ENCODE measurements around the gene C19orf47. TPM values are rescaled to one million over a fixed set of nuclear protein-coding genes. Genes with fewer than 3 reads are reported as not detected.

The C19orf47 gene
- total and polyA plus RNA-seq, 2 donors (not counting 3 experiments of a cell fraction or from before 2014, with no cell fraction given): 16.4 to 27.0 TPM

DNA sequence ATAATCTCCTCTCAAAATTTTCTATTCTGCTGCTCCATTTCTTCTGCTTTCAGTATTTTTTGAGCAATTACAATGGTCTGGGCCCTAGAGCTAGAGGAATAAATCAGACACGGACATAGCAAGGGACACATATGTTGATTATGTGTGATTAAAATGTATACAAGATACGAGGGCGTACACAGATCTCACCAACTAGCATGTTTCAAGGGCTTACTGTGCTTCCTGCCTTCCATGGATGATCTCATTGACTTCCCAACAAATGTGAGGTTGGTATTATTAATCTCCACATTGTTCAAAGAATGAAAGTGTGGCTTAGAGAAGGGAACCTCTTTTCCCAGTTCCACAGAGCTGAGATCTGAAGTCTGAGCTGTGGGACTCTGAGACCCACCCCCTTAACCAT is 9.4 kb upstream of the C19orf47 start:
- Histone ChIP-seq H3K4me3 (replicated peaks in 1 of 3; ENCODE audit: insufficient read depth in 1 of 3, low read depth in 1 of 3, low read length in 3 of 3) (no peak overlapping the region), H3K27ac (ENCODE audit: insufficient read depth, low read depth, low read length) (peak overlapping the region; percentile 29), H3K4me2 (ENCODE audit: insufficient read depth, low read length) (no peak overlapping the region), H3K9me3 (replicated peaks; ENCODE audit: control insufficient read depth, insufficient read depth, low read length) (no peaks in the 10 kb centered on the region), H3K79me2 (ENCODE audit: control insufficient read depth, insufficient read depth, low read length) (peaks cover 7% of the 10 kb centered on the region), H3K9me1 (replicated peaks; ENCODE audit: control insufficient read depth, extremely low read depth, insufficient read depth, low read length) (no peaks in the 10 kb centered on the region), H3K9ac (replicated peaks; ENCODE audit: extremely low read depth, insufficient read depth, low read length) (peak overlapping the region; percentile 19), H3K36me3 (ENCODE audit: control insufficient read depth in 2 of 2, extremely low read depth in 1 of 2, insufficient read depth in 2 of 2, low read length in 2 of 2) (no peaks in the 10 kb centered on the region), H3K27me3 (ENCODE audit: control insufficient read depth in 2 of 2, insufficient read depth in 2 of 2, low read length in 2 of 2) (no peaks in the 10 kb centered on the region), H4K20me1 (replicated peaks; ENCODE audit: control insufficient read depth, extremely low read depth, insufficient read depth, low read length) (no peaks in the 10 kb centered on the region), H2AFZ (ENCODE audit: low read depth, low read length) (no peak overlapping the region), H3K4me1 (ENCODE audit: control insufficient read depth, extremely low read depth, insufficient read depth, low read length) (peaks cover 4% of the 10 kb centered on the region)
- TF ChIP-seq, protein P1, sequence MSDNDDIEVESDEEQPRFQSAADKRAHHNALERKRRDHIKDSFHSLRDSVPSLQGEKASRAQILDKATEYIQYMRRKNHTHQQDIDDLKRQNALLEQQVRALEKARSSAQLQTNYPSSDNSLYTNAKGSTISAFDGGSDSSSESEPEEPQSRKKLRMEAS (IDR thresholded peaks at IDR 0.05; ENCODE audit: insufficient read depth, insufficient read length): no peak
- TF ChIP-seq GATA2 (IDR thresholded peaks at IDR 0.05; ENCODE audit: insufficient read depth, insufficient read length, low read depth, low read length): no peak
- TF ChIP-seq, protein P2, sequence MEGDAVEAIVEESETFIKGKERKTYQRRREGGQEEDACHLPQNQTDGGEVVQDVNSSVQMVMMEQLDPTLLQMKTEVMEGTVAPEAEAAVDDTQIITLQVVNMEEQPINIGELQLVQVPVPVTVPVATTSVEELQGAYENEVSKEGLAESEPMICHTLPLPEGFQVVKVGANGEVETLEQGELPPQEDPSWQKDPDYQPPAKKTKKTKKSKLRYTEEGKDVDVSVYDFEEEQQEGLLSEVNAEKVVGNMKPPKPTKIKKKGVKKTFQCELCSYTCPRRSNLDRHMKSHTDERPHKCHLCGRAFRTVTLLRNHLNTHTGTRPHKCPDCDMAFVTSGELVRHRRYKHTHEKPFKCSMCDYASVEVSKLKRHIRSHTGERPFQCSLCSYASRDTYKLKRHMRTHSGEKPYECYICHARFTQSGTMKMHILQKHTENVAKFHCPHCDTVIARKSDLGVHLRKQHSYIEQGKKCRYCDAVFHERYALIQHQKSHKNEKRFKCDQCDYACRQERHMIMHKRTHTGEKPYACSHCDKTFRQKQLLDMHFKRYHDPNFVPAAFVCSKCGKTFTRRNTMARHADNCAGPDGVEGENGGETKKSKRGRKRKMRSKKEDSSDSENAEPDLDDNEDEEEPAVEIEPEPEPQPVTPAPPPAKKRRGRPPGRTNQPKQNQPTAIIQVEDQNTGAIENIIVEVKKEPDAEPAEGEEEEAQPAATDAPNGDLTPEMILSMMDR (IDR thresholded peaks at IDR 0.05; ENCODE audit: extremely low read depth in 1 of 2, insufficient read depth in 1 of 2, low read depth in 1 of 2, low read length in 2 of 2): no peak
- TF ChIP-seq POLR2A (IDR thresholded peaks at IDR 0.05; ENCODE audit: low read depth, low read length): no peak
- no peak for TF ChIP-seq FOS (IDR thresholded peaks at IDR 0.05; ENCODE audit: borderline replicate concordance, insufficient read depth, low read length)
- no peak for TF ChIP-seq POLR2AphosphoS5 (IDR thresholded peaks at IDR 0.05; ENCODE audit: insufficient read depth, low read depth, low read length)
- no peak for TF ChIP-seq MYC (IDR thresholded peaks at IDR 0.05; ENCODE audit: low read depth, low read length)
- TF ChIP-seq JUN (IDR thresholded peaks at IDR 0.05; ENCODE audit: borderline replicate concordance, insufficient read depth, insufficient read length, low read depth): no peak
- no peak for TF ChIP-seq EZH2 (IDR thresholded peaks at IDR 0.05; ENCODE audit: borderline replicate concordance, low read depth, low read length, severe bottlenecking)
- intact Hi-C loops (cut with micrococcal nuclease) (no loop called here), dilution Hi-C loops (cut with MboI; ENCODE audit: extremely low pct_ligation_motif_present, low sequenced_read_pairs) (no loop called here)
- FAIRE-seq (peak; percentile 78), DNase-seq (ENCODE audit: low read depth, low spot score) (peak; percentile 17)
- POLR2A ChIA-PET: no interaction called here
- BruUV-seq (replicated peaks): no TSS peak
- CTCF ChIA-PET: interaction anchor here (0.7 to 0.8 kb wide), 3 partner anchors 8 to 52 kb away, joined by 3 read pairs; no protein-coding TSS in a partner anchor

Data from endothelial cell of umbilical vein (primary cell).